WI38 (cell line): ENCODE data around the gene SEC63.

Source experiments
- H3K4me3 ChIP-seq: 2 replicates; pipeline ENCODE4 v1.5.1; 2011; ENCODE audit warnings: low read depth, mild to moderate bottlenecking, control low read depth, low read length
- CTCF ChIP-seq: IDR thresholded peaks from 2 replicates; pipeline ENCODE4 v1.5.1; 2012; ENCODE audit warnings: low read depth, mild to moderate bottlenecking, control low read depth, low read length

Gene SEC63

GRCh38 chr6:107971181-107971580 is 13.2 kb upstream of the SEC63 start:
- H3K4me3 ChIP-seq, result no peak overlapping the region
- TF ChIP-seq CTCF, result no peak

- no peak for TF ChIP-seq CTCF
- H3K4me3 ChIP-seq, result no peak overlapping the region
Observed at GRCh38 chr6:107970255-107970654, 12.2 kb upstream of the SEC63 start.

DNA sequence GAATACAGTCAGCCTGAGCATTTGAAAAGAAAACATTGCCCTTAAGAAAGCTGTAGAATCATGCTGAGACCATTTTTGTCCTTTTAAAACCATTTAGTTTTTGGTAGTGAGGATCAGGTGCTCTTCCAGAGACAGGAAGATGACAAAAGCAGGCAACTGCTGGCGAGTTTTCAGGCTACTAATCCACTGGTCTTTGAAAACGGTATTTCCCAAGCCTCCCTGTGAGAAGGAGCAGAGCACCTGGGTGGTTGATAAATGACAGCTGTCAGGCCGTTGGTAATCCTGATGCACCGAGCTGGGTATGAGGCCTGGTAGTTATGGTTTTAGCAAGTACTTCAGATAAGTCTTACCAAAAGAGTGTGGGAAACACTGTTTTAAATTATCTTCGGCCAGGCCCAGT is 10.1 kb upstream of the SEC63 start:
- TF ChIP-seq CTCF, result no peak
- H3K4me3 ChIP-seq, result no peak overlapping the region

DNA sequence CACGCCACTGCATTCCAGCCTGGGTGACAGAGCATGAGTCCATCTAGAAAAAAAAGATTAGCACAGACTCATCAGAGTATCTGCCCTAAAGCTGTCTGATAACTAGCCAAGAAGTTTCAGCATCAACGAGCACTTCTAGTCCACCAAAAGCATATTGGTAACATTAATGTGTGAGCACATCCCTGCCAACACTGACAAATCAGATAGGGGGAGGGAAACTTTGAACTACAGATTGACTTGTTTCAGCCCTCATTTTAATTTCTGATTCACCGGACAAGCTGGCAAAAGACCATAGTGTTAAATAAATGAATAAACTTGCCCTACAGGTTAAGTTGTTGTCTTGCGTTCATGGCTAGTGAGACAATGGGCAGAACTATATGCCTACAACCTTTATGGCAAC is 7.7 kb upstream of the SEC63 start:
- no peak overlapping the region for H3K4me3 ChIP-seq
- TF ChIP-seq CTCF, result no peak

DNA sequence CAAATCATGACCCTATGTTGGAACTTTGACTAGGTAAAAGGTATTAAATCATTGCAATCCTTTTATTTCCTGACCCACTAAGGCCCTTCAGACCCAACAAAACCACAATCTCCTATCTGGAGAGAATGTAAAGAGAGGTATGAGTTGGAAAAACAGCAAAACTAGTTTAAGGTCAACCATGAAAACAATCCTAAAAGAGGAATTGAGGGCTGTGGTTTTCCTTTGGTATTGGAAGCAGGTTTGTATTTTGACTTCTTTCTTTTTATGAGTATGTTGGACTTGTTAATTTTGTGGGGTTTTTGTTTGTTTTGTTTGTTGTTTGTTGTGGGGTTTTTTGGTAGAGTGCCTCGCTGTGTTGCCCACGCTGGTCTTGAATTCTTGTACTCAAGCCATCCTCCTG is 4.7 kb upstream of the SEC63 start:
- H3K4me3 ChIP-seq, result no peak overlapping the region
- no peak for TF ChIP-seq CTCF

DNA sequence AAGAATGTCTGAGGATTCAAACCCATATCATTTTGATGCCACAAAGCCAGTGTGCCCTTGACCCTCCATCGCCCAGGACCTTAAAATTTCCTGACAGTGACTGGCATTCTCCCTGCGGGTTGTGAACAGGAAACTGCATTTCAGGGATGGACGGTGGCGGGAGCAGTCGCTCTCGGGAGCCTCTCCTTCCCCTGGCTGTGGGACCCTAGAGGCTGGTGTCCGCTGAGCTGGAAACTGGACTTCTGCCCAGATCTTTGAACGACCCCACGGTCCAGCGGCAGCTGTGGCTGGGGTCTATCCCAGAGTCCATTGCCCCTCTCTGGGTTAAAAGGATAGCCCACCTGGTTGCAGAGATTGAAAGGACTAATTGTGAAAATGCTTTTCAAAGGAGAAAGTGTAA is 1.4 kb upstream of the SEC63 start:
- H3K4me3 ChIP-seq, result no peak overlapping the region

DNA sequence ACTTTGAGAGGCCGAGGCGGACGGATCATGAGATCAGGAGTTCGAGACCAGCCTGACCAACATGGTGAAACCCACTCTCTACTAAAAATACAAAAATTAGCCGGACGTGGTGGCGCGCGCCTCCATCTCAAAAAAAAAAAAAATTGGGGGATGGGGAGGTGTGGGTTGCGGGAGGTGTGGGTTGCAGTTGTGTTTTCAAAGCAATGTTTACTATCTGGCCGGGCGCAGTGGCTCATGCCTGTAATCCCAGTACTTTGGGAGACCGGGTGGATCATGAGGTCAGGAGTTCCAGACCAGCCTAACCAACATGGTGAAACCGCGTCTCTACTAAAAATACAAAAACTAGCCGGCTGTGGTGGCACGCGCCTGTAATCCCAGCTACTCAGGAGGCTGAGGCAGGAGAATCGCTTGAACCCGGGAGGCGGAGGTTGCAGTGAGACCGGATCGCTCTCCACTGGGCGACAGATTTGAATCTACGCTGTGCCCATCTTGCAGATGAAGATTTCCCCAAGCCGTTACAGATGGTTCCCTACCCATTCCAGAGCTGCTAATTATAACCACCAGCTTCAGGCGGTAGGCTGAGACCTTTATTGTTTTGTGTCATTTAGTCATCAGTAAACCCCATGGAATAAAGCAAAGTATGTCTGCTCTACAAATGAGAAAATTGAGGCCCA is 818 bp upstream of the SEC63 start:
- H3K4me3 ChIP-seq, result peak overlapping the region; percentile 61

More for the DNA sequence above, 1.4 kb upstream of the SEC63 start:
- no peak for TF ChIP-seq CTCF

GRCh38 chr6:107957308-107957908 is 600 bp downstream of the SEC63 start:
- TF ChIP-seq CTCF, result no peak

More at GRCh38 chr6:107957308-107957908, 600 bp downstream of the SEC63 start:
- peak overlapping the region; percentile 94 for H3K4me3 ChIP-seq
